Dedifferentiated amniotic fluid mesenchymal stem cell (primary cell): ENCODE results near the gene FAM3D.
A peak's percentile ranks its signal among the peaks of the same experiment; 100 is the strongest.

Source experiments
- DNase-seq: peaks from one replicate; pipeline ENCODE4 v3.0.0-alpha.2; 2016; ENCODE audit errors: extremely low spot score

The FAM3D gene

DNA sequence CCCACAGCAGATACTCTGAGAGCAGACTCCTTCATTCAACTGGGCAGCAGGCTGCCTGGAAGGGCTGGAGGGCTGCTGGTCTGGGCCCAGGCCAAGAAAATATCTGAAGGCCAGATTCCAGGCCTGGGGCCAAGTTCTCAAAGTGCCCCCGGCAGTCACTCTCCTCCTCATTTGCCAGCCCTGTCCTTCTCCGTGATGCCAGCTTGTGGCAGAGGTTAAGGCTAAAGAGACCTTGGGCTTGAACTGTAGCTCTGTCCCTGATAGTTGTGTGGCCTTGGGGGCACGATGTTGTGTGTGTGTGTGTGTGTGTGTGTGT lies 39.0 kb downstream of the FAM3D start:
- no peak for DNase-seq

- DNase-seq: no peak
These were observed 39.6 kb downstream of the FAM3D start for GRCh38 chr3:58626841-58627569.

DNA sequence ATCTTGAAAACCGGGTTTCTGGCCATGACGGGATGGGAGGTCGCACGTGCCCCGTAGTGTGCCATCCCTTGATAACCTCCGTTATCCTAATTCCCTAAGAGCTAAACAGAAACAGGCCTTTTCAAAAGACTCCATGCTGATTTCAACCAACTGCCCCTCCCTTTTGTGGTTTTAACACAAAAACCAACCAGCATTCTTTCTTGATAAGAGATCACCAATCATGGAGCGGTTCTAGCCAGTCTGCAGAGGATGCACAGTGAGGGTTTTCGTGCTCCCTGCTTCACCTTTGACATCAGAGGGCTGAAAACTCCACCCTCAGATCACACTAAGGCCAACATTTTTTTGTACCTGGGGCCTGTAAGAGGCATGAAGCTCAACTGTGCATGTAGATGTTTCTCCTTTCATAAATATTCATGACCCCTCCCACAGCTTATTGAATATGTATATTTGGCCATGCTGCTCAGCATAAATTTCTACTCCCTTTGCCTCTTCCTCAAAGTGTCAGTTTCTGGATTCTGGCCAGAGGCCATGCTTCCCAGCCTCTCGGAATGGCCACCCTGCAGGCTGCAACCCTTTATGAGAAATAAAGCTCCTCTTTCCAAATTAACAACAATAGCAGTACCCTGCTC lies 41.3 kb downstream of the FAM3D start:
- DNase-seq: no peak

DNA sequence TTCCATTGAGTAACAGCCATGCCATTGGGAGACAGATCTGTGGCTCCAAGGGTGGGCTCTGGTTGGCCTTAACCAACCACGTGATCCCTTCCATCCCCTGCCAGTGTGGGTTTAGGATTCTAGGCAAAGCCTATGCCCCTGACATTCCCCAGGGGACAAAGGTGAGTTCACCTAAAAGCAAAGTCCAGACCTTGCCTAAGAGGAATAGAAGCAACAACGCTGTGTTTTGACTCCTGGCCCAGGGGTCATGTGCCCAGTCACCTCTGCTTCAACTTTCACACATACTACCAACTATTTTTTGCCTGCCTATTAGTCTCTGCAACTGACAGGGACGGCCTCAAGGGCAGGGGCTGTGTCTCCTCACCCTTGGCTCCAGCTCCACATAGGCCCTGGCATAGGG lies 42.0 kb downstream of the FAM3D start:
- no peak for DNase-seq

- no peak for DNase-seq
These were observed 42.6 kb downstream of the FAM3D start for GRCh38 chr3:58623961-58624360.

GRCh38 chr3:58623478-58623877 lies 43.1 kb downstream of the FAM3D start:
- no peak for DNase-seq

GRCh38 chr3:58622892-58623291 lies 43.7 kb downstream of the FAM3D start:
- DNase-seq: no peak

GRCh38 chr3:58622436-58622835 lies 44.1 kb downstream of the FAM3D start:
- DNase-seq: no peak

DNA sequence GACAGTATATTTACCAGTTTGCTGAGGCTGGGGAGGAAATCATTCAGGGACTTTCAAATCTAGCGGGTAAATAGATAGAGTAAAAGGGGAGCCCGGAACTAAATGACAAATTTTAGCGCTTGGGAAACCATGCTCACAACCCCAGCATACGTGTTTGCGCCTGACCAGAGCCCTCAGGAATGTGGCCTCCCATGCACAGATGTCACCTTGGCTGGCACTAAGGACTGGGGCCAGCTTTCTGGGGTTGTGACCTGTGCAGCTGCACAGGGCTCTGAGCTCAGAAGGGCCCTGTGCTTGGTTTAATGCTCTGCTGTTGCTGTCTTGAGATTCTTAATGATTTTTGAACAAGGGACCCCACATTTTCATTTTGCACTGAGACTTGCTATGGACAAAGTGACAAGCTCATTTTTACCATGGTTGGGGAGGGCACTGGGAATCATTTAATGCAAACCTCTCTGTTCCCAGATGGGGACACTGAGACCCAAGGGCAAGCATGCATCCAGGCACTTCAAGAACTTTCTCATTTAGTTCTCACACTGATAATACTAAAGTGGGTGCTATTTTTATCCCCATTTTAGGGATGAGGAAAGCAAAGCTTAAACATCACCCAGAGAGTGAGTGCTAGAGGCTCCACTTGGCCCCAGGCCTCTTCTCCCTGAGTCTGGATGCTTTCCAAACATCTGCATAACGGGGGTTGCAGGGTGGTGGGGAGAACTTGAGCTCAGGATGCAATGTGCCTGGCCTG lies 45.3 kb downstream of the FAM3D start:
- no peak for DNase-seq

DNA sequence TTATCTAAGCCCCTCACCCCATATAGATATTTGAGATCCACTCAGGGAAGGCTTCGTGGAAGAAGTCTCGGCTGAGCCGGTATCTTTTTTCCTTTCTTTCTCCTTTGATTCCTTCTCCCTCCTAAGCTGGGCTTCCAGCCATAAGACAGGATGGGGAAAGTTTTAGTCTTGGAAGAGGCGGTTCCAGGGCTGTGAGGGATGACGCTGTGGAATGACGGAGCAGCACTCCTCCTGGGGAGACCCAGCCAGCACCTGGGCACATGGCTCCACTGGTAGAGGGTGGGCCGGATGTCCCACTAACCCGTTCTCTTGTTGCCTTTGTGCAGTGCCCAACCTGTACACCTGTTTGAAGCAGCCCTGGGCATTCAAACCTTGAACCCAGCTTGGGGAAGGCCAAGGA lies 46.2 kb downstream of the FAM3D start:
- no peak for DNase-seq

DNA sequence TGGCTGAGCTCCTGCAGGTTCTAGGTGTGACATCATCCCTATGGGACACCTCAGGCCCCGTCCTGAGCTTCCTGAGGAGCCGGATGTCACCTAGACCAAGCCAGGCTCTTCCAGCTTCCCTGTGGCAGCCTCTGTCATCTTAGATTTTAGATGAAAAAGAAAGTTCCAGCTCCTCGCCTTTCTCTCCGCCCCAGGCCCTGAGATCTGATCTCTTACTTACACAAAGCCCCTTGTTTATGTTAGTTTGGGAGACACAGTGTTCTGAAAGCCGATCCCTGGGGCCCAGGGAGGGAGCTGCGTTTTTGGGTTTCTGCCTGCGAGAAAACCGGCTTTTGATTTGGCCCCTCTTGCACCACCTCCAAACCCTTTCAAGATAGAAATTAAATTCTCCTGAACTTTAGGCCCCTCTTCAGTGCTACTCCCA lies 49.2 kb downstream of the FAM3D start:
- peak; percentile 54 for DNase-seq

- no peak for DNase-seq
These were observed 53.1 kb downstream of the FAM3D start for GRCh38 chr3:58613236-58614132.

DNA sequence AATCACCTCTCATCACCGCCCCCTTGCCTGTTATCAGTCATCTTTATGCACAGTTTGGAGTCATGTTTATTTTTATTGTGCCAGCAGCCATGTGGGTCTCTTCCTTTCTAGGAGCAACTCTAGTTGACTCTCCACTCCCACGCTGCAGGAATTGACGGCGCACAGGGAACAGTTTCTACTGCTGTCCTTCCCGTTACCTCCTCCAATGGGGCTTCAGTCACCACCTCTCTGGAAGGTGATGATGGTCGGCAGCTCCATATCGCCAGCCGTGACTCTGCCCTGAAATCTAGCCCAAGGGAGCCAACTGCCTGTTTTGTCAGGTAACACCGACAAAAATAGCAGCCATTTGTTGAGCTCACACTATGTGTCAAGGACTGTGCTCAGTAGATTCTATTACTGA lies 53.7 kb downstream of the FAM3D start:
- no peak for DNase-seq

GRCh38 chr3:58609990-58610389 lies 56.6 kb downstream of the FAM3D start:
- no peak for DNase-seq

- DNase-seq: no peak
These were observed 57.9 kb downstream of the FAM3D start for GRCh38 chr3:58608648-58609047.

DNA sequence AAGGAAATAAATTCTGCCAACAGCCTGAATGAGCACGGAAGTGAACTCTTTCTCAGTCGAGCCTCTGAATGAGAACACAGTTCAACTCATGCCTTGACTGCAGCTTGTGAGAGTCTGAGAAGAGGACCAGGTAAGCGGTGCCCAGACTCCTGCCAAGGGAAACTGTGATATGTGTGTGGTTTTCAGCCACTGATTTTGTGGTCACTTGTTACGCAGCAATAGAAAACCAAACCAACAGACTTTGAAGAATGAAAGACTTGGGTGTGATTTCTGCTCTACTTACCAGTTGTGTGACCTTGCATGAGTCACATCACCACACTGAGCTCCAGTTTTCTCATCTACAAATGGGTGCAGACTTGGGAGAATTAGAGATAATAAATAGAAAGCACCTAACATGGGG lies 58.8 kb downstream of the FAM3D start:
- no peak for DNase-seq

- no peak for DNase-seq
These were observed 59.9 kb downstream of the FAM3D start for GRCh38 chr3:58606693-58607092.

DNA sequence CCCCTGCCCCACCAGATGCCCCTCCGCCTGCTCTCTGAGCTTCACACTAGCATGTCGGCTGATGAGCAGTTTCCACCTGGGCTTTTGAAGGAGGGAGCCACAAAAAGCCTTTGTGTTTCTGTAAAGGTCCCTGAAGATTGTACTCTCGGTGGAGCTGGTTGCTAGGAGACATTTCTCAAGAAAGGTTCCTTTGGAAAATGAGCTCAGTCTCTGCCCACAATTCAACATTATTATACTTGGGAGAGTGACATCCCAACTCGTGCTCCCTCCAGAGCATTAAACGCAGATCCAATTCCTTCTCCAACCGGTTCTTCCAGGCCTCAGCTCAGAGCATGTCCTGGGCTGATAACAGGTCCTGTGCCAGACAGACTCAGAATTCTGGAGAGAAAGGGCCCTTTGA lies 62.5 kb downstream of the FAM3D start:
- DNase-seq: no peak

GRCh38 chr3:58603606-58604005 lies 63.0 kb downstream of the FAM3D start:
- DNase-seq: no peak

DNA sequence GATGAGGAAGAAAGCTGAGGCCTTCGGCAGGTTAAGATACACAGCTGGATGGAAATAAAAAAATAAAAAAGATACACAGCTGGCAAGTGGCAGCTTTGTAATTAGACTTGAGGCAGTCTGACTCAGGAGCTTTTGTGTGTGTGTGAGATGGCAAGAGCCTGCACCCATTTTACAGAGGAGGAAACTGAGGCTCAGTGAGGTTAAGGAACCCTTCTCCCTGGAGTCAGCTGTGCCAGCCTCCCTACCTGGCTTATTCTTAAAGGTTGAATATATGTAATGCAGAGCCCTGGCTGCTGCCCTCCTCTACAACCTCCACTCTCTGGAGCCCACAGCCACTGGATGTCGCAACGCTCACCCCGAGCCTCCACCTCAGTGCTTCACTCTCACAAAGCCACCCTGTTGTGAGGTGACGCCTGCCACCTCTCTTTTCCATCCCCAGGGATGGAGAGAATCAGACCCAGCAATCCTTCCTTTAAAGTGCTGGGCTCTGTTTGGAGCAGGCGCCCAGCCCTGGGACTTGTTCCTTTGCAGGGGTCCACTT lies 68.7 kb downstream of the FAM3D start:
- DNase-seq: no peak

- no peak for DNase-seq
These were observed 69.6 kb downstream of the FAM3D start for GRCh38 chr3:58596834-58597518.
